Muscle of leg (tissue), 11 donors: ENCODE results near the gene LAMC1. TPM values are rescaled to one million over a fixed set of nuclear protein-coding genes. Genes with fewer than 3 reads are reported as not detected.

ENCODE experiments used
- DNase-seq: peaks from one replicate; pipeline ENCODE4 v3.0.0; 2013
- H3K27ac ChIP-seq: one replicate; pipeline ENCODE4 v1.5.1; 2013; ENCODE audit warnings: mild to moderate bottlenecking, low read length, control low read depth
- H3K27me3 ChIP-seq: one replicate; pipeline ENCODE4 v1.6.1; 2013; ENCODE audit warnings: low read length; ENCODE audit not compliant: control insufficient read depth, insufficient read depth
- H3K36me3 ChIP-seq: one replicate; pipeline ENCODE4 v1.6.1; 2013; ENCODE audit warnings: low read length; ENCODE audit not compliant: control insufficient read depth, insufficient read depth
- H3K4me1 ChIP-seq: one replicate; pipeline ENCODE4 v1.6.1; 2013; ENCODE audit warnings: low read length; ENCODE audit not compliant: control insufficient read depth, insufficient read depth
- H3K4me3 ChIP-seq: one replicate; pipeline ENCODE4 v1.5.1; 2013; ENCODE audit warnings: low read length, control low read depth
- H3K9me3 ChIP-seq: replicated peaks from 2 replicates; pipeline ENCODE4 v1.6.1; 2013; ENCODE audit warnings: low read depth, low read length; ENCODE audit not compliant: control insufficient read depth
- WGBS: methylation state at CpG from one replicate; pipeline ENCODE4 v1.1.5; 2013; ENCODE audit warnings: missing lambda C conversion rate; ENCODE audit not compliant: insufficient coverage; 5-methylcytosine and 5-hydroxymethylcytosine counted together
- polyA plus RNA-seq, 8 donors: library from polyadenylated mRNA; unstranded; fragments of 120-200 nt; gene quantifications; one replicate each; pipeline versions ENCODE4 v1.2.1 to v1.2.3, GENCODE V29; 2013; ENCODE audit warnings: inconsistent platforms in 1 of 8, low replicate concordance in 1 of 8; ENCODE audit not compliant: insufficient read length in 8 of 8, insufficient read depth in 1 of 8
- total RNA-seq: library from RNA; stranded (reverse); fragments of 120-200 nt; gene quantifications from one replicate; pipeline ENCODE4 v1.2.4, GENCODE V29; 2013

LAMC1 gene
- total and polyA plus RNA-seq, 9 donors: 203 to 436 (median 311) TPM

DNA sequence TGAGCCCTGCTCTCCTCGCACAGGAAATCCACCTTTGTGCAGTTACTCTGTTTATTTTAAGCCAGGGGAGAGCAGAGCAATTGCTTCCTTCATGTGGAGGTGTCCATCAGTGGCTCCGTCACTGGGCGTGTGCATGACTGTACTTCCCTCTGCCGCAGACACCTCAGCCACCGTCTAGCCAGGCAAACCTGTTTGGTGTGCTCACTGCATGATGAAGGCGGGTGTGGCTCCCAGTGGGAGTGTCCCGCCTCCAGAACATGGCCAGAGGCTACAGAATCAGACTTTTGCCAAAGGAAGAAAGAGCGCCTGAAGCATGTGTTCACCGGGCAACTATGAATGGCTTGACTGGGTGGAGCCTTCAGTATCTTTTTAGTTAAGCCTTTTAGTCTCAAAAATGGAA, 136.7 kb downstream of the LAMC1 start:
- Histone ChIP-seq H3K36me3 (no peaks in the 10 kb centered on the region), H3K4me3 (no peak overlapping the region), H3K9me3 (no peaks in the 10 kb centered on the region), H3K27me3 (no peaks in the 10 kb centered on the region), H3K4me1 (no peaks in the 10 kb centered on the region), H3K27ac (no peak overlapping the region)
- 78% methylated on average over 7 of the region's 9 CpGs for WGBS
- DNase-seq: no peak

DNA sequence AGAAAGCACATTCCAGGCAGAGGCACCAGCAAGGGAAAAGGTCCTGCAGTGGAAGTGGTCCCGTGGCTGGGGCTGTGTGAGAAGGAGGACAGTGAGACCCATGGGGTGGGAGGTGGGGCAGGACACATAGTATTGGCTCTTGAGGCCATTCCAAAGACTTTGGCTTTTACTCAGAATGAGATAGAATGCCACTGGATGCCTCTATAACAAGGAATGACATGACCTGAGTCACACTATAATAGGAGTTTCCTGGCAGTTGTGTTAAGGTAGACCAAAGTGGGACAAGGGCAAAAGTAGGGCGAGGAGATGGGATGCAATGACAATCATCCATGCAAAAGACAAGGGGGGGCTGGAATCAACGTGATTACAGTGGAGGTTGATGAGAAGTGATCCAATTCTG, 138.2 kb downstream of the LAMC1 start:
- Histone ChIP-seq H3K27ac (no peak overlapping the region), H3K4me3 (no peak overlapping the region), H3K27me3 (no peaks in the 10 kb centered on the region), H3K4me1 (no peaks in the 10 kb centered on the region), H3K36me3 (no peaks in the 10 kb centered on the region), H3K9me3 (no peaks in the 10 kb centered on the region)
- 86% methylated on average over 3 of the region's 3 CpGs for WGBS
- DNase-seq: no peak

GRCh38 chr1:183163316-183163715, 140.1 kb downstream of the LAMC1 start:
- H3K27ac ChIP-seq: no peak overlapping the region
- no peaks in the 10 kb centered on the region for H3K4me1 ChIP-seq
- H3K36me3 ChIP-seq: no peaks in the 10 kb centered on the region
- DNase-seq: no peak
- H3K27me3 ChIP-seq: no peaks in the 10 kb centered on the region
- H3K9me3 ChIP-seq: no peaks in the 10 kb centered on the region
- H3K4me3 ChIP-seq: no peak overlapping the region
- WGBS: no CpG with 5 or more reads among the region's 3 CpGs

GRCh38 chr1:183164340-183164739, 141.1 kb downstream of the LAMC1 start:
- Histone ChIP-seq H3K4me1 (no peaks in the 10 kb centered on the region), H3K27me3 (no peaks in the 10 kb centered on the region), H3K36me3 (no peaks in the 10 kb centered on the region), H3K4me3 (no peak overlapping the region), H3K27ac (no peak overlapping the region), H3K9me3 (no peaks in the 10 kb centered on the region)
- no CpG with 5 or more reads among the region's 1 CpG for WGBS
- DNase-seq: no peak

DNA sequence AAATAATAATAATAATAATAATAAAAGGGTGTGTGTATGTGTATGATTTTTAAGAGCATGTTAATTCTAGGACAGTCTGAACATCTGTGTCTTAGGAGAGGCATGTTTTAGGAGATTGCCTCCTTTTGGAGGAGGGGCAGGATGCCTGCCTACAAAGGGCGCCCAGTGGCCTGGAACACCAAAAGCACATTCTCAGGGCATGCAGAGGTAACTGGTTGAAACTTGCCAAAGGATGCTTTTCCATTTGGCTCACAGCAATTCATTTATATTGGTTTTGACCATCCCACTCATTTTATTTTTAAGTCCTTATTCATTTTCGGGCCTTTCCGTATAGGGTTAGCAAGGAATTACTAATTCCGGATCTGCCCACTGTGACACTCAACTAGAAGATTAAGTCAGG, 141.7 kb downstream of the LAMC1 start:
- Histone ChIP-seq H3K27ac (no peak overlapping the region), H3K4me1 (no peaks in the 10 kb centered on the region), H3K4me3 (no peak overlapping the region), H3K36me3 (no peaks in the 10 kb centered on the region), H3K27me3 (no peaks in the 10 kb centered on the region), H3K9me3 (no peaks in the 10 kb centered on the region)
- no peak for DNase-seq
- WGBS: 100% methylated on average over 1 of the region's 4 CpGs

DNA sequence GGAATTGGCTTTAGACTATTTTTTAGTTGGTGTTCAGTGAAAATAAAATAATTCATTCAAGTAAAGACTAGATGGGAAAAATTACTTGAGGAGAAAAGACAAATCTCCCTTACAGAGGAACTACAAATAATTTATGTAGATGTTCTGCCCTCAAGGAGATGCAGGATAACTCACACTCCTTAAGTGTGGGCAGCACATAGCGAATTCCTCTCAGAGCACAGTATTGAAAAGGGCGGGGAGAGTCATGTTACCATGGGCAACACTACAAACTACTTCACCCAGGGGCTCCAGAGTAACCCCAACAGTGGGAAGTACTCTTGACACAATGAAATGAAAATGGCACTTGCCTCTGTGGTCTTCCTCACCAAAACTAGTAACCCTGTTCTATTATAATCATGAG, 142.2 kb downstream of the LAMC1 start:
- Histone ChIP-seq H3K4me1 (no peaks in the 10 kb centered on the region), H3K27me3 (no peaks in the 10 kb centered on the region), H3K27ac (no peak overlapping the region), H3K4me3 (no peak overlapping the region), H3K36me3 (no peaks in the 10 kb centered on the region), H3K9me3 (no peaks in the 10 kb centered on the region)
- 92% methylated on average over 2 of the region's 2 CpGs for WGBS
- no peak for DNase-seq

- no peaks in the 10 kb centered on the region for H3K36me3 ChIP-seq
- no CpG with 5 or more reads among the region's 2 CpGs for WGBS
These were observed 143.2 kb downstream of the LAMC1 start for GRCh38 chr1:183166454-183166853.

DNA sequence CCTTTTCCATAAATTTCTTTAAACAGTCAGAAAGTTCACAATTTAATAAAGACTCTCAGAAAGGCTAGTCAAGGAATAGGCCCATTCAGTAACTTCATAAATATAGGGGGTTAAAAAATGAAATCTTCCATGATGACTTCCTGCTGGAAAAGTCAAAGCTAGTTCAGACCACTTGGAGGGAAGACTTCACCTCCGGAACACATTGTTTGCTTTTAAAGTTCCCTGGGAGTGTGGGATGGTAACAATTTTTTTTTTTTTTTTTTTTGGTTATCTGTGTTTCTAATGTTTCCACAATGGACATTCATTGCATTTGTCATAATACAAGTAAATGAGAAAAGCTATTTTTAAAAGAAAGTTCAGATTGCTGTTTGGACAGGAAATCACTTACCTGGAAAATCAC, 144.5 kb downstream of the LAMC1 start:
- DNase-seq: no peak
- Histone ChIP-seq H3K4me1 (no peaks in the 10 kb centered on the region), H3K4me3 (no peak overlapping the region), H3K27ac (no peak overlapping the region), H3K9me3 (no peaks in the 10 kb centered on the region), H3K27me3 (no peaks in the 10 kb centered on the region), H3K36me3 (no peaks in the 10 kb centered on the region)
- no CpG with 5 or more reads among the region's 1 CpG for WGBS

More at GRCh38 chr1:183166454-183166853, 143.2 kb downstream of the LAMC1 start:
- Histone ChIP-seq H3K4me3 (no peak overlapping the region), H3K4me1 (no peaks in the 10 kb centered on the region), H3K9me3 (no peaks in the 10 kb centered on the region), H3K27ac (no peak overlapping the region), H3K27me3 (no peaks in the 10 kb centered on the region)
- DNase-seq: no peak

DNA sequence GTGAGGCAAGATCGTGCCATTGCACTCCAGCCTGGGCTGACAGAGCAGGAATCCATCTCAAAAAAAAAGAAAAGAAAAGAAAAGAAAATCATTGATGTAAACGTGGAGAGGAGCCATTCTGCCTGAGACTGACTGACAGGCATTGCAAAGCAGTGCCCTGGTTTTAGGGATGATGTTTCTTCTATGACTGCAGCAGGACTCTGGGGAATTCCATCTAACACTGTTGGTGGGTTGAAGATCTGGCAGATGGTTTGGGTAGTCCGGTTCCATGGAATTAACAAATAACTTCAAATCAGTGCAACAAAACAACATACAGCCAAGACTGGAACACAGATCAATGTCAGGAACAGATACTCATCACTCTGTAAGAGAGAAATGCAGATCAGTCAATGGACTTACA, 145.1 kb downstream of the LAMC1 start:
- no peak for DNase-seq
- 100% methylated on average over 1 of the region's 3 CpGs for WGBS
- Histone ChIP-seq H3K9me3 (no peaks in the 10 kb centered on the region), H3K27me3 (no peaks in the 10 kb centered on the region), H3K4me3 (no peak overlapping the region), H3K4me1 (no peaks in the 10 kb centered on the region), H3K36me3 (no peaks in the 10 kb centered on the region), H3K27ac (no peak overlapping the region)

GRCh38 chr1:183173828-183174227, 150.6 kb downstream of the LAMC1 start:
- no peaks in the 10 kb centered on the region for H3K36me3 ChIP-seq
- H3K27me3 ChIP-seq: no peaks in the 10 kb centered on the region
- peak; percentile 48 for DNase-seq
- H3K4me3 ChIP-seq: no peak overlapping the region
- H3K4me1 ChIP-seq: no peaks in the 10 kb centered on the region
- H3K9me3 ChIP-seq: no peaks in the 10 kb centered on the region
- WGBS: no CpG with 5 or more reads among the region's 2 CpGs
- peak overlapping the region; percentile 45 for H3K27ac ChIP-seq

DNA sequence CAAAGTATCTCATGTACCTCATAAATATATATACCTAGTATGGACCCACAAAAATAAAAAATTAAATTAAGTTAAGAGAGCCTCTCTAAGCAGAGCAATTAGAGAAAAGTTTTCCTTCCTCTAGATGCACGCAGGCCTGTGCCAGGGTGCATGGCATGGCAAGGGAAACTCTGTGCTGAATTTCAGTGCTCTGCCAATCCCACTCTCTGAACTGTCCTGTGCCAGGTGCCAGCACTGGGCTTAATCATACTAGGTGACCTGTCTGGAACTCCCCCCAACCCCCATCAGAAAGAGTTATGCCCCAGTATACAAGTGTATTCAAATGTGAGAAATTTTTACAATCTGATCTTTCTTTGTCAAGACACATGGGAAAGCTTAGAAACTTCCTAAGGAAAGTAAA, 152.4 kb downstream of the LAMC1 start:
- Histone ChIP-seq H3K4me1 (peaks cover 12% of the 10 kb centered on the region), H3K9me3 (no peaks in the 10 kb centered on the region), H3K27me3 (no peaks in the 10 kb centered on the region), H3K27ac (no peak overlapping the region), H3K4me3 (no peak overlapping the region), H3K36me3 (no peaks in the 10 kb centered on the region)
- WGBS: no CpG with 5 or more reads among the region's 1 CpG
- DNase-seq: peak; percentile 41
